ENCODE data around the gene RAB27A. TPM values are rescaled to one million over a fixed set of nuclear protein-coding genes. Genes with fewer than 3 reads are reported as not detected.

The RAB27A gene
- polyA plus RNA-seq, 1 of the 3 experiments (the other 2 are of a cell fraction): 9.6 TPM

DNA sequence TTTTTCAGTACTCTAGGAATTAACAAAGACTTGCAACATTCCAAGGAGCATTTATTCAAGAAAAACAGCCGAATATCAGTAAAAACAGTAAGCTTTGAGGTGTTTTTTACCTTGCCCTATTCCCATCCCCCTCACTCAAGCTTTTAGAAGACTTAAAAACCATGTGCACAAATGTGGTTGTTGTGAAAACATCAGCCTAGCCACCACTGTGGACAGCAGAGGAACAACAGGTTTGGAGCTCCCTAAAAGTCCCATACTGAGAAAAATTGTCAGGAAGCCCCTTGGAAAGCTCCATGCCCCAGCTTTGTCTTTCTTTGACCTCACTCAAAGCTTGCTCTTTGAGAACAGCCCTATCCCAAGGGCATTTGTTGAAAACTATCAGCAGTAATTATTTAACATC, 58.2 kb downstream of the RAB27A start (continued):
- TF ChIP-seq MXI1 (IDR thresholded peaks at IDR 0.05; ENCODE audit: low read depth, low read length) (no peak), JUND (IDR thresholded peaks at IDR 0.05) (no peak)
- TF ChIP-seq, protein P1, sequence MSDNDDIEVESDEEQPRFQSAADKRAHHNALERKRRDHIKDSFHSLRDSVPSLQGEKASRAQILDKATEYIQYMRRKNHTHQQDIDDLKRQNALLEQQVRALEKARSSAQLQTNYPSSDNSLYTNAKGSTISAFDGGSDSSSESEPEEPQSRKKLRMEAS (IDR thresholded peaks at IDR 0.05; ENCODE audit: low read depth): no peak

DNA sequence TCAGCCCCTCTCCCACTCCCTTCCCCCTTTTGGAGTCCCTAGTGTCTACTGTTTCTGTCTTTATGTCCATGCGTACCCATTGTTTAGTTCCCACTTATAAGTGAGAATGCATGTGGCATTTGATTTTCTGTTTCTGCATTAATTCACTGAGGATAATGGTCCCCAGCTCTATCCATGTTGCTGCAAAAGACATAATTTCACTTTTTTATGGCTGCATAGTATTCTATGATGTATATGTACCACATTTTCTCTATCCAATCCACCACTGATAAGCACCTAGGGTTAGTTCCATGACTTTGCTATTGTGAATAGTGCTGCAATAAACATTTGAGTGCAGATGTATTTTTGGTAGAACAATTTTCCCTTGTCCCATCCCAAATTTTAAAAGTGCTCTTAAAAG, 58.7 kb downstream of the RAB27A start:
- no peak overlapping the region for H3K27ac ChIP-seq (ENCODE audit: low read depth in 2 of 2, low read length in 1 of 2)
- H3K36me3 ChIP-seq (replicated peaks in 1 of 2; ENCODE audit: control insufficient read depth in 1 of 2, insufficient read depth in 2 of 2, low read length in 1 of 2): peaks cover 0 to 2% of the 10 kb centered on the region in 2 experiments
- ChIA-PET POLR2A (no interaction called here), CTCF (interaction anchor here (1.1 to 1.7 kb wide), 2 partner anchors 20 to 209 kb away, joined by 3 to 5 read pairs; no protein-coding TSS in a partner anchor)
- H3K4me2 ChIP-seq: no peak overlapping the region
- no peaks in the 10 kb centered on the region for H3K4me1 ChIP-seq (ENCODE audit: control insufficient read depth in 1 of 2, insufficient read depth in 2 of 2, low read depth in 1 of 2, low read length in 1 of 2)
- H3K79me2 ChIP-seq (ENCODE audit: insufficient read depth): no peaks in the 10 kb centered on the region
- no peak for TF ChIP-seq TCF12 (IDR thresholded peaks at IDR 0.05)
- no peak for TF ChIP-seq SMC3 (IDR thresholded peaks at IDR 0.05; ENCODE audit: low read depth, low read length)
- TF ChIP-seq, protein P1 (IDR thresholded peaks at IDR 0.05; ENCODE audit: low read depth): no peak
- TF ChIP-seq EP300 (IDR thresholded peaks at IDR 0.05; ENCODE audit: borderline replicate concordance in 1 of 2, low read depth in 1 of 2, low read length in 1 of 2): no peak
- TF ChIP-seq FOSL2 (IDR thresholded peaks at IDR 0.05; ENCODE audit: borderline replicate concordance, low read depth): no peak
- no peak for TF ChIP-seq GABPA (IDR thresholded peaks at IDR 0.05; ENCODE audit: low read depth)
- TF ChIP-seq JUND (IDR thresholded peaks at IDR 0.05): no peak
- no peak for TF ChIP-seq RXRA (IDR thresholded peaks at IDR 0.05; ENCODE audit: borderline replicate concordance, low read depth)
- TF ChIP-seq YY1 (IDR thresholded peaks at IDR 0.05; ENCODE audit: low read depth): no peak
- no peak for TF ChIP-seq RAD21 (IDR thresholded peaks at IDR 0.05; ENCODE audit: low read length)
- TF ChIP-seq, protein P2, sequence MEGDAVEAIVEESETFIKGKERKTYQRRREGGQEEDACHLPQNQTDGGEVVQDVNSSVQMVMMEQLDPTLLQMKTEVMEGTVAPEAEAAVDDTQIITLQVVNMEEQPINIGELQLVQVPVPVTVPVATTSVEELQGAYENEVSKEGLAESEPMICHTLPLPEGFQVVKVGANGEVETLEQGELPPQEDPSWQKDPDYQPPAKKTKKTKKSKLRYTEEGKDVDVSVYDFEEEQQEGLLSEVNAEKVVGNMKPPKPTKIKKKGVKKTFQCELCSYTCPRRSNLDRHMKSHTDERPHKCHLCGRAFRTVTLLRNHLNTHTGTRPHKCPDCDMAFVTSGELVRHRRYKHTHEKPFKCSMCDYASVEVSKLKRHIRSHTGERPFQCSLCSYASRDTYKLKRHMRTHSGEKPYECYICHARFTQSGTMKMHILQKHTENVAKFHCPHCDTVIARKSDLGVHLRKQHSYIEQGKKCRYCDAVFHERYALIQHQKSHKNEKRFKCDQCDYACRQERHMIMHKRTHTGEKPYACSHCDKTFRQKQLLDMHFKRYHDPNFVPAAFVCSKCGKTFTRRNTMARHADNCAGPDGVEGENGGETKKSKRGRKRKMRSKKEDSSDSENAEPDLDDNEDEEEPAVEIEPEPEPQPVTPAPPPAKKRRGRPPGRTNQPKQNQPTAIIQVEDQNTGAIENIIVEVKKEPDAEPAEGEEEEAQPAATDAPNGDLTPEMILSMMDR (IDR thresholded peaks at IDR 0.05): no peak
- TF ChIP-seq POLR2AphosphoS5 (IDR thresholded peaks at IDR 0.05; ENCODE audit: low read depth, low read length): no peak
- TF ChIP-seq, protein P3, sequence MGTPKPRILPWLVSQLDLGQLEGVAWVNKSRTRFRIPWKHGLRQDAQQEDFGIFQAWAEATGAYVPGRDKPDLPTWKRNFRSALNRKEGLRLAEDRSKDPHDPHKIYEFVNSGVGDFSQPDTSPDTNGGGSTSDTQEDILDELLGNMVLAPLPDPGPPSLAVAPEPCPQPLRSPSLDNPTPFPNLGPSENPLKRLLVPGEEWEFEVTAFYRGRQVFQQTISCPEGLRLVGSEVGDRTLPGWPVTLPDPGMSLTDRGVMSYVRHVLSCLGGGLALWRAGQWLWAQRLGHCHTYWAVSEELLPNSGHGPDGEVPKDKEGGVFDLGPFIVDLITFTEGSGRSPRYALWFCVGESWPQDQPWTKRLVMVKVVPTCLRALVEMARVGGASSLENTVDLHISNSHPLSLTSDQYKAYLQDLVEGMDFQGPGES (IDR thresholded peaks at IDR 0.05; ENCODE audit: low read depth, low read length): no peak
- TF ChIP-seq SIN3A (IDR thresholded peaks at IDR 0.05; ENCODE audit: borderline replicate concordance, low read depth, low read length): no peak
- no peak for TF ChIP-seq NRF1 (IDR thresholded peaks at IDR 0.05; ENCODE audit: low read depth, low read length)
- TF ChIP-seq RFX5 (IDR thresholded peaks at IDR 0.05; ENCODE audit: low read length): no peak
- no peak overlapping the region for H2AFZ ChIP-seq (ENCODE audit: low read depth)
- no peak overlapping the region for H3K4me3 ChIP-seq (ENCODE audit: low read depth in 2 of 2, low read length in 1 of 2)
- H3K9me3 ChIP-seq: no peaks in the 10 kb centered on the region
- H4K20me1 ChIP-seq (ENCODE audit: insufficient read depth): no peaks in the 10 kb centered on the region
- no peaks in the 10 kb centered on the region for H3K27me3 ChIP-seq (ENCODE audit: insufficient read depth)
- DNase-seq: no peak
- no peaks in the 10 kb centered on the region for H3K9me2 ChIP-seq
- H3K9ac ChIP-seq: no peak overlapping the region
- H3F3A ChIP-seq (replicated peaks; ENCODE audit: insufficient read depth): no peaks in the 10 kb centered on the region
- WGBS (ENCODE audit: low lambda C conversion rate): 96% methylated on average over 1 of the region's 1 CpG
